RKO (cell line): ENCODE data around the gene FGF19.
"Not testable (repeated sequence)": the region's sequence is repeated elsewhere in the genome, so short reads cannot be mapped to it uniquely, and the experiment has no call there.

Source experiments
- DNase-seq: peaks from one replicate; pipeline ENCODE4 v3.0.0-alpha.2; 2016; ENCODE audit warnings: low spot score

Gene FGF19

GRCh38 chr11:69695995-69696394 is 7.8 kb downstream of the FGF19 start:
- DNase-seq: not testable (repeated sequence)

- DNase-seq: no peak
These were observed 8.2 kb downstream of the FGF19 start for GRCh38 chr11:69695581-69695980.

- DNase-seq: no peak
These were observed 9.0 kb downstream of the FGF19 start for GRCh38 chr11:69694781-69695180.

GRCh38 chr11:69692422-69692821 is 11.4 kb downstream of the FGF19 start:
- no peak for DNase-seq

- DNase-seq: peak; percentile 72
These were observed 12.4 kb downstream of the FGF19 start for GRCh38 chr11:69691463-69691862.

- DNase-seq: no peak
These were observed 14.1 kb downstream of the FGF19 start for GRCh38 chr11:69689484-69690319.

- not testable (repeated sequence) for DNase-seq
These were observed 15.7 kb downstream of the FGF19 start for GRCh38 chr11:69687969-69688771.

- DNase-seq: no peak
These were observed 17.0 kb downstream of the FGF19 start for GRCh38 chr11:69686856-69687255.

GRCh38 chr11:69686452-69686851 is 17.4 kb downstream of the FGF19 start:
- no peak for DNase-seq

GRCh38 chr11:69685348-69685747 is 18.5 kb downstream of the FGF19 start:
- no peak for DNase-seq

GRCh38 chr11:69684651-69685050 is 19.2 kb downstream of the FGF19 start:
- DNase-seq: no peak

- no peak for DNase-seq
These were observed 20.0 kb downstream of the FGF19 start for GRCh38 chr11:69683764-69684333.

GRCh38 chr11:69682681-69683326 is 21.0 kb downstream of the FGF19 start:
- no peak for DNase-seq

- no peak for DNase-seq
These were observed 21.6 kb downstream of the FGF19 start for GRCh38 chr11:69682221-69682620.

GRCh38 chr11:69680688-69681087 is 23.1 kb downstream of the FGF19 start:
- no peak for DNase-seq

GRCh38 chr11:69677749-69678148 is 26.1 kb downstream of the FGF19 start:
- DNase-seq: no peak

GRCh38 chr11:69674886-69675714 is 28.7 kb downstream of the FGF19 start, which contains the start of gene LTO1:
Gene LTO1 (minus strand): TSS chr11:69675353. CDS start chr11:69675239, 114 bp downstream.
- DNase-seq: peak; percentile 93

GRCh38 chr11:69674267-69674885 is 29.4 kb downstream of the FGF19 start:
- peak; percentile 89 for DNase-seq

GRCh38 chr11:69671734-69672465 is 31.9 kb downstream of the FGF19 start:
- DNase-seq: no peak
